HG03196 (cell line): ENCODE measurements around the gene ASTN1.

Source experiments
- ATAC-seq: cut with Tn5 transposase; IDR thresholded peaks from one replicate; pipeline ENCODE4 v1.9.1; 2021; ENCODE audit not compliant: unreplicated experiment

ASTN1 gene

GRCh38 chr1:176996456-176997090, 167.9 kb downstream of the ASTN1 start:
- ATAC-seq: no peak

DNA sequence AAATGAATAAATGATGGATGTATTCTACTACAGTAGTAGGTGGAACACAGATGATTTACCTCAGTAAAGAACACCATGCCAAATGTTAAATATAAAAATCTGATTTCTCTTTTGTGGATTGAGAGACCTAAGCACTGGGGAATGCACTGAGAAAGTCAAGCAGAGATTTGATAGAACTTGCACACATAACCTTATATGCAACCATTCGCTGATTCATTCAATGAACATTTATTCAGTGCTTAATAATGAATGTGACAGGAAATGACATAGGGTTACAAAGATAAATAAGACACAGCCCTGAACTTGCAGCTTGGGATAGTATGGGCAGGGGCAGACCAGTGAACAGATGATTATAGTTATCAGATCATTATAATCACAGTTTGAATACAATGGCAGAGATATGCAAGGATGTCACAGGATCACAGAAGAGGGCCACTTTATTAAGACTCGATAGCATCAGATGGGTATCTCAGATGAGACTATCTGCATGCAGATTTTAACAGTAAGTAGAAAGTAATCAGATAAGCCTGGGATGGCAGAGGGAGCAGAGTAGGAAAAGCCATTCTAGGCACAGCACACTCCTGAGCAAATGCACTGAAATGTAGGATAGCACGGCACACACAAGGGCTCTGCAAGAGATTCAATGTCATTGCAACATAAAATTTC, 169.4 kb downstream of the ASTN1 start:
- ATAC-seq: no peak

- ATAC-seq: no peak
Observed at GRCh38 chr1:176993587-176993986, 170.9 kb downstream of the ASTN1 start.

DNA sequence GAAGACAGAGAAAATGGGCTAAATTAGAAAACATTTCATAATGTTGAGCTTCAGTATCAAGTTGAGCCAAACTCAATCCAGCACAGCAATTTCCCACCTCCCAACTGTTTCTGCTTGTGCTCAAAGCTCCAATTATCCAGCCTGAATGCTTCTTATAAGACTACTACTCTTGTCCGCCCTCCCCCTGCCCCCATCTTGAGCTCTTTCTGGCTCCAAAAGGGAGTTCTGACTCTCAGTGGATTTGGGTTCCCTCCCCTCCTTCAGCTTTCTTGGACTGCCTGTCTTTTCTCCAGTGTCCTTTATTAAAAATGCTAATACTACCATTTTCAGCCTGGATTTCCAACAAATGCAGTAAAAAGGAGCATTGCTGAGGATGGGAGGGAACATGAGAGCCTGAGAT, 174.8 kb downstream of the ASTN1 start:
- no peak for ATAC-seq

- no peak for ATAC-seq
Observed at GRCh38 chr1:176989023-176989422, 175.5 kb downstream of the ASTN1 start.

DNA sequence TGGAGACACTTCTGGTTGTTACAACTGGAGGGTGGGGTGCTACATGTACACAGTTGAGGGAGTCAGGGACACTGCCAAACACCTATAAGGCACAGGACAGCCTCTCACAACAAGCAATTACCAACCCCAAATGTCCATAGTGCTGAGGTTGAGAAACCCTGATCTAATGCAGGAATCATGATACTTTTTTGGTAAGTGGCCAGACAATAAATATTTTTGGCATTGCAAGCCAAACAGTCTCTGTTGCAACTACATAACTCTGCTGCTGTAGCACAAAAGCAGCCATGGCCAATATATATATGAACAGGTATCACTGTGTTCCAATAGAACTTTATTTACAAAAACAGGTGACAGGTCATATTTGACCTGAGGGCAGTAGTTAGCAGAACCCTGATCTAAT, 177.5 kb downstream of the ASTN1 start:
- no peak for ATAC-seq

DNA sequence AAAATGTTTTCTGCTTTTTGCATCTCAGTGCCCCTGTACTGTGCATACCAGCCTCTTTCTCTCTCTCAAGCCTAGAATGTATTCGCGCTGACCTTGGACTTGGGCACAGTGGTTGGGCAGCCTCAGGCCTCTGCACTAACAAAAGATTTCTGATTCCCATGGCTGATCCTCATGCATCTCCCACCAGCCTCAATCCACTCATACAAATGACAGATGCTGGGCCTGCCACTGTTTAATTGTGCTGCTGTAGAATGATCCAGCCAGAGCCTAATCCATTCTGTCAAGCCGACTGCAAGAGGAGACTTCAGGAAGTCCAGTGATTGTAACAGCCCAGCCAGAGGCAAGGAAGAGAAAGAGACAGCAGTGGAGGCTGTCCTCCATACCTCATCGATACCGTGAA, 180.8 kb downstream of the ASTN1 start:
- no peak for ATAC-seq

DNA sequence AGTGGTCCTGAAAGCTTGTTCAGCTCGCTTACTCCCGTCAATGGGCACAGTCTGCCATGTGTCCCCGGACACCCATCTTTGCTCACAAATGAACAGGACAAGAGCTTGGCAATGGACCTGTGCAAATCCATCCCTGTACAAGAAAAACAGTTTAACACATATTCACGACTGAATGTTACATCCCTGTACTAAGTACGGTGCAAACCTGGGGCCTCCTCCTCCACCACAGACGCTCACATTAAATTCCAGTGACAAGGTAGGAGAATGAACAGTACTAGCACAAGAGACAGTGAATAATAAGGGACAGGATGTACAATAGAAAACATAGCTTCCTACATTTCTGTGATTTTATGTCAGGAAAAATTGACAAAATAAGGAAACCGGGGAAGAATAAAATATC, 187.7 kb downstream of the ASTN1 start:
- no peak for ATAC-seq

- ATAC-seq: no peak
Observed at GRCh38 chr1:176976225-176976624, 188.3 kb downstream of the ASTN1 start.

DNA sequence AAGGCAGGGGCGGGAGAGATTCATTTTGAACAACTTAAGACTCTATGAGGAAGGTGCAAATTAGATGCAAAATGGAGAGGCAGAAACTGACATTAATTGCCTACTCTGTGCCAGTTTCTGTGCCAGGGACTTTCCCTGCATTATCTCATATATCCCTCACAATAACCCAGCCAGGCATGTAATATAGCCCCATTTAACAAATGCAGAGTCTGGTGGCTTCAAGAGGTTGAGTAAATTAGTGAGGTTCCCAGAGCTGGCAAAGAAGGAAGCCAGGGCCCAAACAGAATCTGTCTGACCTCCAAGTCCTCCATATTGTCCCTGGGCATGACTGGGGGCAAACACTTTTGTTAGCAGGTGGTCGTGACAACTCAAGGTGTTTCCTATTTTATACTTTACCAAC, 199.8 kb downstream of the ASTN1 start:
- no peak for ATAC-seq

- ATAC-seq: no peak
Observed at GRCh38 chr1:176963181-176963580, 201.3 kb downstream of the ASTN1 start.

DNA sequence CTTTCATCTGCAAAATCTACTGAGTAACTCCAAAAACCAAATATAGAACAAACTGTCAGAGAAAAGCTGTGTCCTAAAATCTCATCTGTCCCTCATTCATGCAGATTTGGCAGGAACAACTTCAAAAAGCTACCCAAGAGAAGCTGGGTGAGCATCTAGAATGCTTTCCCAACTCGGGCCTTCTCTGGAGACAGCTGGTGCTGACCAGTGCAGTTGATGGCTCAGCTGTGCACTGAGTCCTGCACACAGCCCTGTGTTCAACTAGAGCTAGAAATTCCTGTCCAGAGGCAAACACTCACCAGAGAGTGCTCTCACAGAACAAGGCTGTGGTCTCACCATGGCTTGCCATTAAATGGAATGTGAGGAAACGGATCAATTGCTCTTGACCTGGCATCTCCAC, 202.8 kb downstream of the ASTN1 start:
- ATAC-seq: no peak

GRCh38 chr1:176959191-176959820, 205.2 kb downstream of the ASTN1 start:
- no peak for ATAC-seq

DNA sequence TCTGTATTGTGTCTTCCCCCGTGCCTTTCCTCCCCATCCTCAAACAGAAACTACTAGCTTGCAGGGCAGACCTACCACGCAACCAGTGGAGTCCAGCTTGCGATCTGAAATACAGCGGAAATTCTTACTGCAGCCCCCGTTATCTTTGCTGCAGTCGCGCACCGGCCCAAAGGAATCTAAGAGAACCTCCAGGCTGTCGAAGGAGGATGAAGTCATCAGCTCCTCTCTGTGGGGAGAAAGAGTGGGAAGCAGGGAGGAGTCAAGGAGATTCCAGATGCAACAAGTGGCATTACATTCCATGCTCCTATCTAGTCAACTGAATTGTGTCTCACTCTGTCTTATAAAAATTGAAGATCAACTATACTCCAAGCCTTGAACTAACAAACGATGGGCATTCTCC, 206.9 kb downstream of the ASTN1 start:
- no peak for ATAC-seq

- ATAC-seq: no peak
Observed at GRCh38 chr1:176954242-176954641, 210.3 kb downstream of the ASTN1 start.

DNA sequence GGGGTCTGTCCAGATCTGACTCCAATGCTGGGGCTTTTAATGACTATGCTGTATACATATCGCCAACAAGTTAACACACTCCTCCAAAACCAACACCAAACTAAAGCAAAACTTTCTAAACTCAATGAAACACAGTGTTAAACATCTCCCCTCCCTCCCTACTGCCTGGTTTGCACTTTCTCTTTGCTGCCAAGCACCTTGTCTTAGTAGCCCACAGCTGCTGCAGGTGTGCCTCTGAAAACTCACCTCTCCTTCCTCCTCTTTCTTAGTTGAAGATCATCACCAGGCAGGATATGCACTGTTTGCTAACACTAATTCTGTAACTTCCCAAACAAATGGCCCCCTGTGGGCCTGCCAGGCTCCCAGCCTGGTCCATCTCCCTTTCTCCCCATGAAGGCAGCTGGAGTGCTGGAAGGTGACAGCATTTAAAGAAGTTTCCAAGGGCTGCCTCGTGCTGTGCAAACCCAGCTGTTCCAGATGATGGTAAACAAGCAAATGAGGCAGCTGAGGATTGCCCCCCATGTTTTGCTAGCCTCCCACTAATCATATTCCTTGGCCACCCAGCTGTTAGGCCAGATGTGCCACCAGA, 213.7 kb downstream of the ASTN1 start:
- no peak for ATAC-seq

- ATAC-seq: no peak
Observed at GRCh38 chr1:176949033-176949662, 215.4 kb downstream of the ASTN1 start.

DNA sequence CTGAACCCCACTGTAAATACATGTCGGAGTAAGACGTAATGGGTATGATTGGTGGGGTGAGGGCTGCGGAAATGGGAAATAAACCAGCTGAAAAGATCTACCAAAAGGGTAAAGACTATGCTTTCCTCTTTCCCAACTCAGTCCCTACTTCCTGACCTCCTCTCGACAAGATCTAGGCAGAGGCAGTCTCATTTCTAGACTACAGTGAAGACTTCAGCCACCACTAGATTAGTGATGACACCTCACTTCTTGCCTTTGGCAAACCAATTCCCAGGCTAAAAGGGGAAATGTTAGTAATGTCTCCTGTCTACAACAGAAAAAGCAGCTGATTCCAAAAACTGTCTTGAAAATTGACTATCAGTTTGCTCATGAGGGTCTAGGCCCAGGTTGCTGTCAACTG, 219.9 kb downstream of the ASTN1 start:
- ATAC-seq: no peak

DNA sequence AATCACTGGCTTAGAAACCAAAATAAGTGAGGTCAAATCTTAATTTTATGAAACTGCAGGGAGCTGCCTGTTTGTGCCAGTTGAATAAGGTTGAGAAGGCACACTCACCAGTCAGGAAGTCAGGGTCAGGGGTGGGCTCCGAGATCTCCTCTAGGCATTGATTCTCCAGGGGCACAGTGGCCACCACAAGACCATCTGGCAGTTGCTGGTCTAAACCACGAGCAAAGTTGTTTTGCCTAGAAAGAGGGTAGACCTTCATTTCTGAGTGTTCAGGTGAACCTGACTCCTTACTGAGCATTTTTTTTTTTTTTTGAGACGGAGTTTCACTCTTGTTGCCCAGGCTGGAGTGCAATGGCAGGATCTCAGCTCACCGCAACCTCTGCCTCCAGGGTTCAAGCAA, 220.7 kb downstream of the ASTN1 start:
- ATAC-seq: no peak

GRCh38 chr1:176942346-176942745, 222.2 kb downstream of the ASTN1 start:
- ATAC-seq: no peak

- no peak for ATAC-seq
Observed at GRCh38 chr1:176939993-176940392, 224.5 kb downstream of the ASTN1 start.

DNA sequence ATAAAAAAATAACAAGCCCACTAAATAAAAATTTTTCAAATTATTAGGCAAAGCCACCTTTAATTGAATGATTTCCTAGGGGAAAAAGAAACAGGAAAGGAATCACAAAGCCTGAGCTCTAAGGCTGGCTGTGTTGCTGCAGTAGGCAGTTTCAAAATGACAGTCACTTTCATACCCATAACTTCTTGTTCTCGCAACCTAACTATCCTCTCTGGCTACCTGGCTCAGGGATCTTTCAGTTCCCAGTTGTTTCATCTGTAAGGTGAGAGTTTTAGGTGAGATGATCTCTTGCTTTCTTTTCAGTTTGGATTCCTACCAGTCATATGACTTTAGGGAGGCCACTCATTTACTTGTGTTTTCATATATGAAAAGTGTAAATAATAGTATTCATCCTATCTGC, 226.1 kb downstream of the ASTN1 start:
- ATAC-seq: no peak
